ENCODE measurements around the gene IGF2.

Gene IGF2

GRCh38 chr11:2121227-2122130 lies 17.7 kb downstream of the IGF2 start:
- H3K9me3 ChIP-seq (ENCODE audit: control insufficient read depth, insufficient read depth, low read depth, low read length) = no peaks in the 10 kb centered on the region
- H3K4me3 ChIP-seq (ENCODE audit: low read depth, low read length) = no peak overlapping the region
- H3K4me1 ChIP-seq (ENCODE audit: control insufficient read depth, insufficient read depth, low read length) = no peaks in the 10 kb centered on the region
- TF ChIP-seq ZNF610 (tag by site-specific recombination; IDR thresholded peaks at IDR 0.05; ENCODE audit: borderline replicate concordance) (no peak), KLF17 (tag by site-specific recombination; IDR thresholded peaks at IDR 0.05) (no peak), ZNF292 (tag by site-specific recombination; IDR thresholded peaks at IDR 0.05; ENCODE audit: borderline replicate concordance, low read depth) (no peak), ZNF112 (tag by site-specific recombination; IDR thresholded peaks at IDR 0.05) (no peak), SCRT2 (tag by site-specific recombination; IDR thresholded peaks at IDR 0.05) (no peak), SCRT1 (tag by site-specific recombination; IDR thresholded peaks at IDR 0.05; ENCODE audit: borderline replicate concordance) (no peak), BCL11B (tag by site-specific recombination; IDR thresholded peaks at IDR 0.05; ENCODE audit: low read depth) (no peak), PRDM6 (tag by site-specific recombination; IDR thresholded peaks at IDR 0.05) (no peak), ZNF529 (tag by site-specific recombination; IDR thresholded peaks at IDR 0.05; ENCODE audit: insufficient replicate concordance) (no peak)
- POLR2A ChIA-PET = no interaction called here
- CTCF ChIA-PET = interaction anchor here (1.0 to 1.4 kb wide), 2 partner anchors 30 to 239 kb away, joined by 5 to 6 read pairs; no protein-coding TSS in a partner anchor
- H3K36me3 ChIP-seq (ENCODE audit: control insufficient read depth in 2 of 2, insufficient read depth in 1 of 2, low read length in 2 of 2) = no peaks in the 10 kb centered on the region
- H3K27ac ChIP-seq (ENCODE audit: extremely low read depth, low read depth, low read length) = no peak overlapping the region

GRCh38 chr11:2120359-2121100 lies 18.7 kb downstream of the IGF2 start:
- POLR2A ChIA-PET = no interaction called here

More at GRCh38 chr11:2120359-2121100, 18.7 kb downstream of the IGF2 start:
- CTCF ChIA-PET = interaction anchor here (1.0 to 1.4 kb wide), 2 partner anchors 30 to 238 kb away, joined by 5 to 6 read pairs; no protein-coding TSS in a partner anchor
- H3K4me3 ChIP-seq (ENCODE audit: low read depth, low read length) = no peak overlapping the region
- H3K9me3 ChIP-seq (ENCODE audit: control insufficient read depth, insufficient read depth, low read depth, low read length) = no peaks in the 10 kb centered on the region
- TF ChIP-seq KLF1 (tag by site-specific recombination; IDR thresholded peaks at IDR 0.05) (peak; percentile 72), ZNF362 (tag by site-specific recombination; IDR thresholded peaks at IDR 0.05) (no peak), PBX3 (CRISPR knock-in tag; IDR thresholded peaks at IDR 0.05) (no peak), ZNF701 (tag by site-specific recombination; IDR thresholded peaks at IDR 0.05) (no peak), ZIC2 (tag by site-specific recombination; IDR thresholded peaks at IDR 0.05) (peak; percentile 16; the same call in 1 of the 2 replicates), ZNF514 (tag by site-specific recombination; IDR thresholded peaks at IDR 0.05) (no peak)
- no peaks in the 10 kb centered on the region for H3K4me1 ChIP-seq (ENCODE audit: control insufficient read depth, insufficient read depth, low read length)
- no peaks in the 10 kb centered on the region for H3K36me3 ChIP-seq (ENCODE audit: control insufficient read depth in 2 of 2, insufficient read depth in 1 of 2, low read length in 2 of 2)
- H3K27ac ChIP-seq (ENCODE audit: extremely low read depth, low read depth, low read length) = no peak overlapping the region

All from HEK293 (cell line).